Activated CD4-positive, alpha-beta T cell treated with anti-CD3 and anti-CD28 coated beads for 4 hours (primary cell): ENCODE measurements around the gene NUDT21.
"Not testable (repeated sequence)": the region's sequence is repeated elsewhere in the genome, so short reads cannot be mapped to it uniquely, and the experiment has no call there.

Experiments used
- DNase-seq, 2 donors: peaks; one replicate each; pipeline ENCODE4 v3.0.0-alpha.2; 2020

NUDT21 gene

DNA sequence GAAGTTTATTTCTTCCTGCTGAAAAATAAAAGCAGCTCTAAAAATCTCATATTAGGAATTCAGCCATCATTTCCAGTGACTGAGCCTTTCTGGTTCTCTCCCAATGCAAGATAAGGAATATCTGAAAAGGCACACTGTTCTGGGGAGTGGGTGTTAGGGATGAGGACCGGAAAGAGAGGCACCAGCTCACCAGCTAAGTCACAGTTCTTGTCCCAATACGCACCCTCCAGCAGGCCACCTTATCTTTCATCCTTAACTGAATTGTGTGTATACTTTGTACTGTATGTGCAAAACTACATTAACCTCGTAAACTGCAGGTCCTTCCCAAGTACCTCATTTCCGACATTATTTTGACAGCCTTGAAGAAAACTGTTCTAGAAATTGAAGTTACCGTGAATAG is 36.8 kb downstream of the NUDT21 start:
- DNase-seq: no peak

DNA sequence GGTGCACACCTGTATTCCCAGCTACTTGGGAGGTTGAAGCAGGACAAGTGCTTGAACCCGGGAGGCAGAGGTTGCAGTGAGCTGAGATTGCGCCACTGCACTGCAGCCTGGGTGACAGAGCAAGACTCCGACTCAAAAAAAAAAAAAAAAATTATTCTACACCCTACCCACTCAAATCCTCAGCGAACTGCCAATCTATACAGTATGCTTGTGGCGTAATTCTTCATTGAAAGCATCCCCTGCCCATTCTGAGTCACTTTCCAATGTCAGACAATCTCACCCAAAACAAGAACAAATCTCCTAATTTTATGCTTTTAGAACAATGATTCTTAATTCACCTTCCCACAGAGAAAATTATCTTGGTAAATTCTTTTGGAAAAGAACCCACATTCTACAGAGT is 37.8 kb downstream of the NUDT21 start:
- DNase-seq: no peak

DNA sequence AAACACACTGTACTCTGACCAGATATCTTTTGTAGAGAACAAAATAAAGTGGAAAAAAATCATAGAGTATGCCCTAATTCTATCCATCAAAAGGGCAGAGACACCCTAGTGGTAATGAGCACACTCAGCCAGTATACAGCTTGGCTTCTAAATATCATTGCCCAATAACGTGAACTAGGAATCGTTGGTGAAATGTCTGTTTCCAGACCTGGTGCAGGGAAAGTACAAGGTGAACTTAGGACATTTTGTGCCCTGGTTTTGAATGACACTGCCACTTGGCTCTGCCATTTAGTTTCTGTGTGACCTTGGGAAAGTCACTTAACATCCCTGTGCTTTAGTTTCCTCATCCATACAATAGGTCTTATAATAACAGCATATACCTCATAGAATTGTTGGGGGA is 39.5 kb downstream of the NUDT21 start:
- DNase-seq: no peak

DNA sequence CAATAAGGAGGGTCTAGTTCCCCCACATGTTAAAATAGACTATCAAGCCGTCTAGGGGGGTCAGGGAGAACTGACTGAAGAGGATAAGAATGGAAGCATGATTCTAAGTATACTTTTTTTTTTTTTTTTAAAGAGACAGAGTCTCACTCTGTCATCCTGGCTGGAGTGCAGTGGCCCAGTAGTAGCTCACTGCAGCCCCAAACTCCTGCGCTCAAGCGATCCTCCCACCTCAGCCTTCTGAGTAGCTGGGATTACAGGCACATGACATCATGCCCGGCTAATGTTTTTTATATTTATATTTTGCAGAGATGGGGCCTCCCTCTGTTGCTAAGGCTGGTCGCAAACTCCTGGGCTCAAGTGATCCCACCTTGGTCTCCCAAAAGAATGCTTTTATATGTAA is 40.0 kb downstream of the NUDT21 start:
- DNase-seq: no peak

DNA sequence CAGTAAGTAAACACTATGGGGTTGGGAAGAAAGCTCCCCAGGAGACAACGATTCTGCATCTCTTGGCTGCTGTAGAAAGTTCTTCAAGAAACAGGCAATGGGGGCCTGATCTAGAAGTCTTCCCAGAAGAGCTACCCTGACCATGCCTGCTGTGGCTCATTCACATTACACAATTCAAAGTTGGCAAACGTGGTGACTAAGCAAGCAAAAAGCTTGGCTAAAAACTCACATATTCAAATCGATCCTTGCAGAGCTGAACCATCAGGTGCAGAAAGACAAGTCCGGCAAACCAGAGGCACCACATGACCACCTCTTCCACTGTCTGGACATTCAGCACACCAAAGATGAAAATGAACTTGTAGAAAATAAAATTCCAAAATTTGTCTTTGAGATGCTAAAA is 41.9 kb downstream of the NUDT21 start:
- DNase-seq: no peak

DNA sequence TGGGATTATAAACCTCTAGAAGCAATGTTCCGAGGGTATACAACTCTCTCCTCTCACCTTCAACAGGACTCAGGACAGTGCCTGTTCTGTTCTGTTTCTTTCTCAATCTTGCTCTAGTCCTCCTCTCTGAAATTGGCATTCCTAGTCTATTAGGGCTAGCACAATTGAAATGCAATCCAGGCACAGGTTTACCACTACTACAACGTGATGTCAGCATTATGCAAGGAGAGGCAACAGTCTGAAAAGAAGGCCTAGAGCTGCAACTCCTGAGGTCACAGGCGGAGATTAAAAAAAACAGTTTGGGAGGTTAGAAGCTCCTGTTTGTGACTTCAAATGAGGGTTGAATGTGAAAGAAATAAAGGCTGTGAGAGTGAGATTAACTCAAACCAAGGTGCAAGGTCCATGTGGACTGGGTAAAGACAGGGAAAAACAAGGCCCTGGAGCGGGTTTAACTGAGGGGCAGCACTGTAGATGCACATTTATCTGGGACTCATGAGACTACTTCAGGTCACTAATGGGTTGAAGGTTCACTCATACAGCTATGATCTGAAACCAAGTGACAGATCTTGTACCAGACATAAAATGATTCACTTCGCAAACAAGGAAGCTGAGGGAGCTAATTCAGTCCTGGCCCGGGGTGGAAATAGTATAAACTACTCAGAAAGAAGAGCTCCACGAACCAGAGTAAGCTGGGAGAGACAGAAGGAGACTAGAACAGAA is 42.6 kb downstream of the NUDT21 start:
- no peak for DNase-seq

DNA sequence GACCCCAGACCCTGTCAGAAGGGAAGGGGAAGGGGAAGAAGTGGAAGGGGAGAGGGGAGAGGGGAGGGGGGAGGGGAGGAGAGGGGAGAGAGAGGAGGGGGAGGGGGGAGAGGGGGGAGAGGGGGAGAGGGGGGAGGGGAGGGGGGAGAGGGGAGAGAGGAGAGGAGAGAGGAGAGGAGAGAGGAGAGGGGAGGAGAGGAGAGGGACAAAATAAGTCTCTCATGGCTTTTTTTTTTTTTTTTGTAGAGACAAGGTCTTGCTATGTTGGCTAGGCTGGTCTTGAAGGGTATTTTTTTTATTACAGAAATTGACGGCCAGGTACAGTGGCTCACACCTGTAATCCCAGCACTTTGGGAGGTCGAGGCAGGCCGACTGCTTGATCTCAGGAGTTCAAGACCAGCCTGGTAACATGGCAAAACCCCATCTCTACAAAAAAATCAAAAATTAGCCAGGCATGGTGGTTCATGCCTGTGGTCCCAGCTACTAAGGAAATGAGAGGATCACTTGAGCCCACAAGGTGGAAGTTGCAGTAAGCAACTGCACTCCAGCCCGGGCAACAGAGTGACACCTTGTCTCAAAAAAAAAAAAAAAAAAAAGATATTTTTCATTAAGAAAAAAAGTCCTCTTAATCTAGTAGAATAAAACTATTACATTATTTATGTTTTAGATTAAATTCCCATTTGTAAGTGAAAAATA is 45.0 kb downstream of the NUDT21 start:
- no peak for DNase-seq

DNA sequence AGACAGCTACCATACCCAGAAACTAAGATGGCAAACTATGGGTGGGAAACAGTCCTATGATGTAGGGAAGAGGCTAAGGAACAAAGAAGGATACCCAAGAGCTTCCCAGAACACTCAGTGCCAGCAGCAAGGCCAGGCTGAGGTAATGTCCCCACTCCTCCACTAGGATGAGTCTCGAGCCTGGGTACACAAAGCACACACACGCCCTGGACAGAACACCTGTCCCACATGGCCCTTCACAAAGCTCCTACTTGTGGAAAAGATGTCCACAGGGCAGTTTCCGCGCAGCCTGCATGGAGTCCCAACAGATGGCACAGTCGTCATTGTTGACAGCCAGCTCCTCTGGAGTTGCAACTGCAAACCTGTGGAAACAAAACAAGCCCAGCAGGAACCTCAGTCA is 49.6 kb downstream of the NUDT21 start:
- DNase-seq: no peak

DNA sequence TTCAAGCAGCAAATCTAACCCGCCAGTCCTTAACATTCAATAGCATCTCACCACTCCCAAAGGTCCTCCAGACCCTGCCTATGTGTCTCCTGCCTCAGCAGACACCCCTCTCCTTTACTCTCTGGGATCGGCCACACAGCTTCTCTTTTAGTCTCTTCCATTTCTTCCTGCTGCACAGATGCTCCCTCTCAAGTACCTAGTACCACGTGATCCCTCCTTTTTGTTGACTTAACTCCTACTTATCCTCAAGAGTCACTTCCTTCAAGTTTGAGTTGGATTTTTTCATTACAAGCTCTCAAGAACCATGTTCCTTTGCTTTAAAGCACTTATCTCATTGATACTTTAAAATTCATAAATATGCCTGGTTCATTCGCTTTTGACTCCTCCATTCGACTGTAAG is 50.7 kb downstream of the NUDT21 start:
- DNase-seq: no peak

DNA sequence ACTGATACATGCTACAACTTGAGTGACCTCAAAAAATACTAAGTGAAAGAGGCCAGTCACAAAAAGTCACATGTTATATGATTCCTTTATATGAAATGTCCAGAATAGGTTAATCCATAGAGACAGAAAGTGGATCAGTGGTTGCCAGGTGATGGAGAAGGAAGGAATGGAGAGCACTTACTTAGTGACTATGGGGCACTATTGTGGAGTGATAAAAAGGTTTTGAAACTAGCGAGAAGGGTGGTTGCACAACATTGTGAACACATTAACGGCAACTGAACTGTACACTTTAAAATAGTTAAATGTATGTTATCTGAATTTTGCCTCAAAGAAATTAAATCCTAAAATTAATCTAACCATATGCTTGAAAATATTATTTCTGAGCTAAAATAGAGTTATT is 51.6 kb downstream of the NUDT21 start:
- DNase-seq: no peak

DNA sequence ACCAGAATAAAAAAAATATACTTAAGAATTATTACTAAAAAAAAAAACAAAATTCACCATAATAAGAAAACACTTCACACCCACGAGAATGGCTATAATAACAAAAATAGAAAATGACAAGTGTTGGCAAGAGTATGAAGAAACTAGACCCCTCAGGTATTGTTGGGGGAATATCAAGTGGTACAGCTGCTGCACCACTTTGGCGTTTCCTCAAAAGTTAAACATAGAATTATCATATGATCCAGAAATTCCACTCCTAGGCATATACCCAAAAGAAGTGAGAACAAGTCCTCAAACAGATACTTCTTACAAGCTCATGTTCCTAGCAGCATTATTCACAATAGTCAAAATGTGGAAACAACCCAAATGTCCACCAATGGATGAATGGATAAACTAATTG is 52.1 kb downstream of the NUDT21 start:
- DNase-seq: no peak

DNA sequence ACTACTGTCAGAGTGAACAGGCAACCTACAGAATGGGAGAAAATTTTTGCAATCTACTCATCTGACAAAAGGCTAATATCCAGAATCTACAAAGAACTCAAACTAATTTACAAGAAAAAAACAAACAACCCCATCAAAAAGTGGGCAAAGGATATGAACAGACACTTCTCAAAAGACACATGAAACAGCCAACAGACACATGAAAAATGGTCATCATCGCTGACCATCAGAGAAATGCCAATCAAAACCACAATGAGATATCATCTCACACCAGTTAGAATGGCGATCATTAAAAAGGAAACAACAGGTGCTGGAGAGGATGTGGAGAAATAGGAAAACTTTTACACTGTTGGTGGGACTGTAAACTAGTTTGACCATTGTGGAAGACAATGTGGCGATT is 54.4 kb downstream of the NUDT21 start:
- DNase-seq: not testable (repeated sequence)

DNA sequence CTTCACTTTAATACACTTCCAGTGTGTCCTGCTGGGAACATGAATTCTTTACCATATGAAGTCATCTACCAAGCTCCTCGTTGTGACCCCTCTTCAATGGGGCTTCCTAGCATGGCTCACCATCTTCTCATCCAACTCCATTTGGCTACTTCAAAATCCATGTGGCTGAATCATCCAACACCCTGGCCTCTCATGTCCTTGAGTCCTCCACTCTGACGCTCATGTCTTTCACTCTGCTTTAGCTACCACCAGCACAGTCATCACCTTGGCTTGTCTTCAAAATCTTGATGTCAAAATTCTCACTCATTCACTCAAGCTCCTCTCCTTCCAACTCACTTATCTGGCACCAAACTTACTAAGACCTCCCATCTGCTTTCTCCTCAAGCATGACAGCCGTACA is 61.6 kb downstream of the NUDT21 start:
- DNase-seq: no peak

DNA sequence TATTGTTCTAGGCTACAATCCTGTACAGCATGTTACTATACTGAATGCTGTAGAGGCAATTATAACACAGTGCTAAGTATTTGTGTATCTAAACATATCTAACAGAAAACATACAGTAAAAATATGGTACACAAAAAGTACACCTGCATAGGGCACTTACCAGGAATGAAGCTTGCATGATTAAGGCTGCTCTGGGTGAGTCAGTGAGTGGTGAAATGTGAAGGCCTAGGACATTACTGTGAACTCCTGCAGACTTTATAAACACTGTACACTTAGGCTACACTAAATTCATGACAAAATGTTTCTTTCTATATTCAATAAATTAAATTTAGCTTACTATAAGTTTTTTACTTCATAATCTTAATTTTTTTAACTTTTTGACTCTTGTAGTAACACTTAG is 62.9 kb downstream of the NUDT21 start:
- no peak for DNase-seq

DNA sequence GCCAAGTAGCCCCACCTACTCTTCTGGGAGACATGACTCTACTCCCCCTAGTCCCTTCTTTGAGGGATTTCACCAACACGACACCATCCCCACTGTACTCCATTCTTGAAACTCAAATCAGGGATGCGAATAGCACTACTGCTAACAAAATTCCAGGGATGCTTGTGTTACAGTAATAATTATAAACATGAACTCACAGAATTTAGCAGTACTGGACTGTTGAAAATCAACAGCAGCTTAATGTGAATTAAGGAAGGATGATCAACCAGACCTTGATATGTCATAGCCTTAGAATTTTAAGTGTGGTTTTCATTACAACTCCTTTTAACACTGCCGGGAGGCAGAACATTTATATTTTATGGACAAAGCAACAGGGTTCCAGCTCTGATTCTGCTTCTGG is 63.7 kb downstream of the NUDT21 start:
- no peak for DNase-seq

DNA sequence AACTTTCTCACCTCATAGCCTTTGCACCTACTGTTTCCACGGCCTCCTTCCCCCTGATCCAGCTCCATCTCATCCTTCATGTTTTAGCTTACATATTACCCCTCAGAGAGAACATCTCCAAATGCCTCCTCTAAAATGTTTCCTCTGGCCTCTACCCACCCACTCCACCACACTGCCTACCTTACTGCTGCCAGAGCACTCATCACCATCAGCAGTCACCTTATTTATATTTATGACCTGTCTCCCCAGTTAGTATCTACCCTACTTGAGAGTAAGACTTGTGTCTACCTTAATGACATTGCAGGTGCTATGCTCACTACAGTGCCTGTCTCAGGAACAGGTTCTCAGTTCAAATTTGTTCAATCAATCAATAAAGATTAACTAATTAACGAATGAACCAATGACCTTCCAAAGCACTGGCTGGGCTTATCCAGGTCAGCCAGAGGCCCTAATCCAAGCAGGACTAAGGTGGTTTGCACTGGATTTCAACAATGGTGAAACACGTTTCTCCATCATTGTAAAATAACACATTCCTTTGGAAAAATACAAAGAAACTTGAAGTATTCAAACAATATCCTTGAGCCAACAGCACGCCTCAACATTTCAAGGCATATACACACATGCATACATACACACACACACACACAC is 66.9 kb downstream of the NUDT21 start:
- no peak for DNase-seq

DNA sequence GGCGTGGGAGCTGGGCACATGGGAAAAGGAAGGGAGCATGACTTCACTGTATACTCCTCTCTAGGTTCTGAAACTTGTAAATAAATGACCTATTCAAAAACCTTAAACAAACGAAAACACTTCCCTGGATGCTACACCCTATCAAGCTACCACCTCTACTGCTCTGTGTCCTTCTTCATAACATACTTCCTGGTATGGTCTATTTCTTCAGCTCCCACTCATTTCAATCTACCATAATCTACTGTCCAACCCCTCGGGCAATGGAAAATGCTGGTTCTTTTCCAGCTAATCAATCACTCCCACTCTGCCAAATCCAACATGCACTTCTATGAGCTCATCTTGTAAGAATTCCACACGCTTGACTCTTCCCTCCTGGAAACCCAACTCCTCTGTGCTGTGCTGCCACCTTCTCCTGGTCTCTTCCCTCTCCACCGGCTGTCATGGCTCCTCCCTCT is 68.2 kb downstream of the NUDT21 start:
- no peak for DNase-seq

DNA sequence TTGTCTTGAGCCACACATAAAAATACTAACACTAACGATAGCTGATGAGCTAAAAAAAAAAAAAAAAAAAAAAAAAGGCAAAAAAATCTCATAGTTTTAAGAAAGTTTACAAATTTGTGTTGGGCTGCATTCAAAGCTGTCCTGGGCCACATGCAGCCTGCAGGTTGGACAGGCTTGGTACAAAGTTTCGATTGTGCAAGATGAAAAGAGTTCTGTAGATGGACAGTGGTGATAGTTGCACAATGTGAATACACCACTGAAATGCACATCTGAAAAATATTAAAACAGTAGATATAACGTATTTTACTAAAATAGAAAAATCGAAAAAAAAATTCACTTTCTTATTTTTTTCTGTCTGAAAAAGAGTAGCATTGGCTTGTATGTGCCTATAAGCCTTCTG is 68.7 kb downstream of the NUDT21 start:
- DNase-seq: no peak

DNA sequence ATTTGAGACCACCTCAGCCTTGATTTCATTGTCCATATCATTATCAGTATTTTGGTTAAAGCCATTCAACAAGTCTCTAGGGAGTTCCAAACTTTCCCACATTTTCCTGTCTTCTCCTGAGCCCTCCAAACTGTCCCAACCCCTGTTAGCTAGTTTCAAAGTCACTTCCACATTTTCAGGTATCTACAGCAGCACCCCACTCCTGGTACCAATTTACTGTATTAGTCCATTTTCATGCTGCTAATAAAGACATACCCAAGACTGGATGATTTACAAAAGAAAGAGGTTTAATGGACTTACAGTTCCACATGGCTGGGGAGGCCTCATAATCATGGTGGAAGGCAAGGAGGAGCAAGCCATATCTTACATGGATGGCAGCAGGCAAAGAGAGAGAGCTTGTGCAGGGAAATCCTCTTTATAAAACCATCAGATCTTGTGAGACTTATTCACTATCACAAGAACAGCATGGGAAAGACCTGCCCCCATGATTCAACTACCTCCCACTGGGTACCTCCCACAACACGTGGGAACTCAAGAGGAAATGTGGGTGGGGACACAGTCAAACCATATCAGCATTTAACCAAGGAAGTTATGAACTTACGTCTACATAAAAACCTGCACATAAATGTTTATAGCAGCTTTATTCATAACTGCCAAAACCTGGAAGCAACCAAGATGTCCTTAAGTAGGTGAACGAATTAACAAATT is 70.2 kb downstream of the NUDT21 start:
- DNase-seq: not testable (repeated sequence)
